CD4-positive, alpha-beta memory T cell (primary cell): ENCODE results near the gene LEFTY1. TPM values are rescaled to one million over a fixed set of nuclear protein-coding genes. Genes with fewer than 3 reads are reported as not detected.

Source experiments
- CTCF ChIA-PET: fragments of 350-600 bp; sonication (Branson Sonifier 250); formaldehyde crosslinking; loops from one replicate; lab custom pipeline; 2021; ENCODE audit warnings: inconsistent platforms; ENCODE audit not compliant: partially characterized antibody; lab: Charles Lee
- POLR2A ChIA-PET: fragments of 350-600 bp; sonication (Branson Sonifier 250); formaldehyde crosslinking; loops from one replicate; lab custom pipeline; 2021; ENCODE audit not compliant: partially characterized antibody; lab: Charles Lee
- DNase-seq, 5 donors: peaks; one replicate each; pipeline versions ENCODE4 v3.0.0 to v3.0.0-alpha.2; 2020 to 2022; ENCODE audit warnings: mixed read lengths in 1 of 5
- H3K27ac ChIP-seq: one replicate; pipeline ENCODE4 v1.7.0; 2013; ENCODE audit warnings: low read depth, low read length
- H3K27me3 ChIP-seq: 2 replicates; pipeline ENCODE4 v1.7.0; 2013; ENCODE audit warnings: mild to moderate bottlenecking, low read length, moderate library complexity; ENCODE audit not compliant: insufficient read depth
- H3K36me3 ChIP-seq: 2 replicates; pipeline ENCODE4 v1.7.0; 2013; ENCODE audit warnings: mild to moderate bottlenecking, low read length, moderate library complexity; ENCODE audit not compliant: insufficient read depth
- H3K4me1 ChIP-seq: 2 replicates; pipeline ENCODE4 v1.7.0; 2013; ENCODE audit warnings: mild to moderate bottlenecking, low read length, moderate library complexity; ENCODE audit not compliant: insufficient read depth
- H3K4me3 ChIP-seq, 2 donors: one replicate each; pipeline ENCODE4 v1.7.0; 2013; ENCODE audit warnings: low read length in 2 of 2, mild to moderate bottlenecking in 1 of 2
- H3K9me3 ChIP-seq, 2 donors: one replicate each; pipeline ENCODE4 v1.7.0; 2013; ENCODE audit warnings: low read length in 2 of 2, control low read depth in 1 of 2; ENCODE audit not compliant: control insufficient read depth in 1 of 2
- H3K27ac Mint-ChIP-seq, 7 donors: one replicate each; pipeline ENCODE4 v1.8.0; 2020 to 2021; ENCODE audit warnings: mixed read lengths in 7 of 7, mild to moderate bottlenecking in 6 of 7, inconsistent platforms in 3 of 7, moderate library complexity in 3 of 7
- H3K27me3 Mint-ChIP-seq, 2 donors: one replicate each; pipeline ENCODE4 v1.8.0; 2020 to 2021; ENCODE audit warnings: mixed read lengths in 2 of 2
- H3K36me3 Mint-ChIP-seq, 2 donors: one replicate each; pipeline ENCODE4 v1.8.0; 2020 to 2021; ENCODE audit warnings: mixed read lengths in 2 of 2, inconsistent platforms in 1 of 2, mild to moderate bottlenecking in 1 of 2
- H3K4me1 Mint-ChIP-seq, 4 donors: one replicate each; pipeline ENCODE4 v1.8.0; 2020 to 2021; ENCODE audit warnings: mixed read lengths in 4 of 4, mild to moderate bottlenecking in 1 of 4
- H3K4me3 Mint-ChIP-seq, 8 donors: one replicate each; pipeline ENCODE4 v1.8.0; 2020 to 2021; ENCODE audit warnings: mixed read lengths in 8 of 8, mild to moderate bottlenecking in 7 of 8, moderate library complexity in 6 of 8, inconsistent platforms in 3 of 8
- H3K9me3 Mint-ChIP-seq, 8 donors: one replicate each; pipeline ENCODE4 v1.8.0; 2020 to 2021; ENCODE audit warnings: mixed read lengths in 8 of 8, mild to moderate bottlenecking in 5 of 8, inconsistent platforms in 3 of 8, moderate library complexity in 1 of 8
- intact Hi-C: fragments of 100-400 bp; cut with micrococcal nuclease; formaldehyde crosslinking; loops from one replicate; pipeline ENCODE4 v1.15.1; 2023
- polyA plus RNA-seq, 2 donors: library from polyadenylated mRNA; unstranded; fragments of 300-500 nt; fragmentation: Illumina TruSeq; gene quantifications; one replicate each; pipeline ENCODE4 v1.2.3, GENCODE V29; 2021
- total RNA-seq, 2 experiments: library from RNA; stranded (reverse); gene quantifications; one replicate each; pipeline ENCODE4 v1.2.3, GENCODE V29; 2021

The LEFTY1 gene
- total and polyA plus RNA-seq, 4 experiments from 2014 or later: 0.55 to 0.75 TPM; not detected in 2

- Histone ChIP-seq H3K9me3 (no peaks in the 10 kb centered on the region), H3K4me3 (no peak overlapping the region), H3K27me3 (no peaks in the 10 kb centered on the region), H3K36me3 (peaks cover 56% of the 10 kb centered on the region), H3K27ac (no peak overlapping the region), H3K4me1 (peaks cover 28% of the 10 kb centered on the region)
- Mint-ChIP-seq H3K4me3 (no peak overlapping the region), H3K9me3 (no peaks in the 10 kb centered on the region), H3K27ac (peak overlapping the region in 6 of 7 donors; percentile 27 to 85 (median 82)), H3K4me1 (peaks cover 24 to 52% (median 37%) of the 10 kb centered on the region in 4 donors), H3K36me3 (peaks cover 29 to 62% of the 10 kb centered on the region in 2 donors), H3K27me3 (no peaks in the 10 kb centered on the region)
- ChIA-PET CTCF (no interaction called here), POLR2A (interaction anchor here (0.9 to 6.3 kb wide), 5 partner anchors 34 to 70 kb away, joined by 3 to 39 read pairs (median 15); partner anchors contain the start of genes SRP9 and TMEM63A)
- intact Hi-C loops: loop anchor here (5.0 to 10.0 kb wide), 3 partner anchors 70 to 373 kb away; partner anchors contain the start of gene SRP9
- no peak for DNase-seq
These were observed 41.3 kb downstream of the LEFTY1 start for GRCh38 chr1:225847610-225848009.

- Mint-ChIP-seq H3K27me3 (no peaks in the 10 kb centered on the region), H3K9me3 (no peaks in the 10 kb centered on the region), H3K36me3 (peaks cover 21 to 52% of the 10 kb centered on the region in 2 donors), H3K4me1 (peaks cover 21 to 52% (median 34%) of the 10 kb centered on the region in 4 donors), H3K4me3 (no peak overlapping the region), H3K27ac (peak overlapping the region in 6 of 7 donors; percentile 8 to 81 (median 66))
- Histone ChIP-seq H3K4me1 (peaks cover 35% of the 10 kb centered on the region), H3K4me3 (no peak overlapping the region), H3K27me3 (no peaks in the 10 kb centered on the region), H3K36me3 (peaks cover 46% of the 10 kb centered on the region), H3K27ac (no peak overlapping the region), H3K9me3 (no peaks in the 10 kb centered on the region)
- CTCF ChIA-PET: interaction anchor here (1.2 kb wide), 1 partner anchor 69 kb away, joined by 3 read pairs; the partner anchor contains the start of gene SRP9
- intact Hi-C loops: loop anchor here (5.0 to 10.0 kb wide), 3 partner anchors 69 to 372 kb away; partner anchors contain the start of gene SRP9
- POLR2A ChIA-PET: interaction anchor here (0.6 to 3.3 kb wide), 8 partner anchors 9 to 402 kb away, joined by 3 to 15 read pairs (median 4); partner anchors contain the start of genes SRP9 and TMEM63A
- DNase-seq: no peak
These were observed 42.3 kb downstream of the LEFTY1 start for GRCh38 chr1:225846331-225847310.

DNA sequence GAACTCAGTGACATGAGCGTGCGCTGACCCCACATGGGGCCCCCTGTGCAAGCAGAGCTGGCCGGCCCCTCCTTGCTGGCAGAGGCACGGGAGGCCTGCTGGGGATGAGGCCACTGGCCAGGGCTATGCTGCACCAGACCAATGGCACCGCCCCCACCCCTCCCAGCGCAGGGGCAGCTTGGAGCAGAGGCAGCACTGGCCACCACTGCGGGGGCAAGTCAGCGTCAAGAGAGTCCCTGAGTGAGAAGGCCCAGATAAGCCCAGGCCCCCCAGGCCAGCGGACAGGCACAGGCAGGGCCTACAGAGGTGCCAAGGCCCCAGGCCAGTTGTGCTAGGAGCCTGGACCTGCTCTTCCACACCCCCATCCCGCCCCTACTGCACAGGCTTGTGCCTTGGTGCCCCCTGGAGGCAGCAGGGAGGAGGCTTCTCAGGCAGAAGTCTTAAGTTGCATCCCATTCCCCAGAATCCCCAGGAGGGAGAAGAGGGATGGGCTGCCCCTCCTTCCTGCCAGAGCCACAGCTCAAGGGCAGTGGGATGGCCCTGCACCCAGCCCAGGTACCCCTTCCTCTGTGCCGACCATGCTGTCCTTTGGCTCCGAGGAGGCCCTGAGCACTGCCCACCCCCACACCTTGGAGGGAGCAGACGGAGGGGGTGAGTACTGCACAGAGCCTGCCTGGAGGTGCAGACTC, 43.2 kb downstream of the LEFTY1 start:
- H3K4me3 Mint-ChIP-seq: peak overlapping the region in 1 of 8 donors; percentile 36
- no peak overlapping the region for H3K27ac Mint-ChIP-seq
- H3K36me3 Mint-ChIP-seq: peaks cover 20 to 46% of the 10 kb centered on the region in 2 donors
- CTCF ChIA-PET: interaction anchor here (0.6 to 1.2 kb wide), 4 partner anchors 11 to 68 kb away, joined by 3 read pairs; partner anchors contain the start of gene SRP9
- H3K9me3 Mint-ChIP-seq: no peaks in the 10 kb centered on the region
- intact Hi-C loops: loop anchor here (5.0 to 10.0 kb wide), 3 partner anchors 68 to 371 kb away; partner anchors contain the start of gene SRP9
- H3K36me3 ChIP-seq: peaks cover 45% of the 10 kb centered on the region
- peak in 3 of 5 donors; percentile 33 to 40 (median 33) for DNase-seq
- no peak overlapping the region for H3K4me3 ChIP-seq
- H3K4me1 Mint-ChIP-seq: peaks cover 25 to 57% (median 38%) of the 10 kb centered on the region in 4 donors
- no peaks in the 10 kb centered on the region for H3K27me3 ChIP-seq
- H3K9me3 ChIP-seq: no peaks in the 10 kb centered on the region
- H3K27me3 Mint-ChIP-seq: no peaks in the 10 kb centered on the region
- H3K27ac ChIP-seq: no peak overlapping the region
- POLR2A ChIA-PET: interaction anchor here (0.6 to 3.3 kb wide), 7 partner anchors 12 to 401 kb away, joined by 3 to 15 read pairs (median 3); partner anchors contain the start of genes SRP9 and TMEM63A
- H3K4me1 ChIP-seq: peaks cover 41% of the 10 kb centered on the region

DNA sequence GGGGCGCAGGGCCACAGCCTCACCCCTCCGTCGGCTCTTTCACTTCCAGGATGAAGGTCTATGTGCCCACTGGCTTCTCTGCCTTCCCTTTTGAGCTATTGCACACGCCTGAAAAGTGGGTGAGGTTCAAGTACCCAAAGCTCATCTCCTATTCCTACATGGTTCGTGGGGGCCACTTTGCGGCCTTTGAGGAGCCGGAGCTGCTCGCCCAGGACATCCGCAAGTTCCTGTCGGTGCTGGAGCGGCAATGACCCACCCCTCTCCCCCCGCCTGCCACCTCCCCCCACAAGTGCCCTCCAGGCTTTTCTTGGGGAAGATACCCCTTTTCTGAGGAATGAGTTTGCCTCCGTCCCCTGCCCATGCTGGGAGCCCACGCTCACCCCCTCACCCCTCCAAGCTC, 43.8 kb downstream of the LEFTY1 start:
- H3K4me3 Mint-ChIP-seq: no peak overlapping the region
- H3K4me1 Mint-ChIP-seq: peaks cover 28 to 56% (median 39%) of the 10 kb centered on the region in 4 donors
- H3K9me3 Mint-ChIP-seq: no peaks in the 10 kb centered on the region
- DNase-seq: no peak
- Histone ChIP-seq H3K27ac (no peak overlapping the region), H3K27me3 (no peaks in the 10 kb centered on the region), H3K9me3 (no peaks in the 10 kb centered on the region), H3K36me3 (peaks cover 42% of the 10 kb centered on the region), H3K4me1 (peaks cover 36% of the 10 kb centered on the region), H3K4me3 (no peak overlapping the region)
- H3K36me3 Mint-ChIP-seq: peaks cover 19 to 40% of the 10 kb centered on the region in 2 donors
- H3K27me3 Mint-ChIP-seq: no peaks in the 10 kb centered on the region
- no peak overlapping the region for H3K27ac Mint-ChIP-seq
- CTCF ChIA-PET: interaction anchor here (0.6 to 1.1 kb wide), 3 partner anchors 11 to 66 kb away, joined by 3 read pairs; no protein-coding TSS in a partner anchor
- intact Hi-C loops: loop anchor here (5.0 to 10.0 kb wide), 3 partner anchors 68 to 370 kb away; partner anchors contain the start of gene SRP9
- POLR2A ChIA-PET: interaction anchor here (0.6 to 3.3 kb wide), 7 partner anchors 13 to 67 kb away, joined by 3 to 15 read pairs (median 7); partner anchors contain the start of genes SRP9 and TMEM63A

DNA sequence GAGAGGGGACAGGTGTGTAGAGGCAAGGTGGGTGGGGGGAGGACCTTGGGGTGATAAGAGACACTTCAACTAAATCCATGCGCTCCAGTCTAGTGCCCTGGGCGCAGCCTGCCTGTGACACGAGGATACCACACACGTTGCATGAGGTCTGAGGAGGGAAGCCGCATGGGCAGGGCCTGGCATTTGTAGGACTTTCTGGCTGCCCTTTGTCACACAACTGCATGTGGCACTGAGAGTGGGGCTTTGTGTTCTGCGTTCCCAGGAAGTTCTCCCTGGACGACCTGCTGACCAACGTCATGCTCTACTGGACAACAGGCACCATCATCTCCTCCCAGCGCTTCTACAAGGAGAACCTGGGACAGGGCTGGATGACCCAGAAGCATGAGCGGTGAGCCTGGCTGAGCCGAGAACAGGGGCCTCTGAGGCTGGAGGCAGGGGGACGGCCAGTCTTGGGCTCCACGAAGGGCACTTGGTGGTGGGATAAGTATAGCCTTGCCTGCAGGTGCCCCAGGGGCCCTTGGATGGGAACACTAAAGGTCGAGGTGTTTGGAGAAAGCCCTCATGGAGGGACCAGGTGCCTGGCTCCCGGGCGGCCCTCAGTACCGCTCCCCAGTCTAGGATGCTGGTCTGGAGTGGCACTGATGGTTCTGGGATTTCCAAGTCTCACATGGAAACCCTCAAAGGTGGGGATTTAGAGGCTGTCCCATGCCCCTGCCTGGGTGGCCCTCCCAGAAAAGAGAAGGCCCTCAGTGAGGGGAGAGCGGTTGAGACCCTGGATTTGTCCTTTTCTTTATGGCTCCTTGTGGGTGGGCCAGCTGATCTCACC, 44.5 kb downstream of the LEFTY1 start:
- ChIA-PET CTCF (interaction anchor here (1.0 to 1.1 kb wide), 2 partner anchors 65 to 67 kb away, joined by 3 to 4 read pairs; no protein-coding TSS in a partner anchor), POLR2A (interaction anchor here (0.8 to 3.3 kb wide), 10 partner anchors 11 to 155 kb away, joined by 3 to 16 read pairs (median 7); partner anchors contain the start of genes SDE2, SRP9 and TMEM63A)
- Mint-ChIP-seq H3K36me3 (peaks cover 12 to 34% of the 10 kb centered on the region in 2 donors), H3K27me3 (no peaks in the 10 kb centered on the region), H3K4me1 (peaks cover 23 to 55% (median 35%) of the 10 kb centered on the region in 4 donors), H3K4me3 (no peak overlapping the region), H3K27ac (peak overlapping the region in 5 of 7 donors; percentile 31 to 82 (median 42)), H3K9me3 (no peaks in the 10 kb centered on the region)
- H3K27me3 ChIP-seq: no peaks in the 10 kb centered on the region
- H3K4me3 ChIP-seq: no peak overlapping the region
- intact Hi-C loops: loop anchor here (5.0 to 10.0 kb wide), 4 partner anchors 38 to 370 kb away; partner anchors contain the start of genes SRP9 and TMEM63A
- H3K9me3 ChIP-seq: no peaks in the 10 kb centered on the region
- DNase-seq: no peak
- peaks cover 35% of the 10 kb centered on the region for H3K36me3 ChIP-seq
- peaks cover 30% of the 10 kb centered on the region for H3K4me1 ChIP-seq
- no peak overlapping the region for H3K27ac ChIP-seq
